GM18909 (cell line): Measurements from ENCODE around the gene FAM124A.

Experiments used
- ATAC-seq: cut with Tn5 transposase; IDR thresholded peaks from one replicate; pipeline ENCODE4 v1.9.1; 2021; ENCODE audit warnings: mild to moderate bottlenecking; ENCODE audit not compliant: unreplicated experiment, poor library complexity

Gene FAM124A

GRCh38 chr13:51329606-51330005, 107.4 kb downstream of the FAM124A start:
- ATAC-seq, result no peak

GRCh38 chr13:51330791-51331190, 108.6 kb downstream of the FAM124A start:
- no peak for ATAC-seq

- no peak for ATAC-seq
These were observed 109.2 kb downstream of the FAM124A start for GRCh38 chr13:51331354-51331861.

DNA sequence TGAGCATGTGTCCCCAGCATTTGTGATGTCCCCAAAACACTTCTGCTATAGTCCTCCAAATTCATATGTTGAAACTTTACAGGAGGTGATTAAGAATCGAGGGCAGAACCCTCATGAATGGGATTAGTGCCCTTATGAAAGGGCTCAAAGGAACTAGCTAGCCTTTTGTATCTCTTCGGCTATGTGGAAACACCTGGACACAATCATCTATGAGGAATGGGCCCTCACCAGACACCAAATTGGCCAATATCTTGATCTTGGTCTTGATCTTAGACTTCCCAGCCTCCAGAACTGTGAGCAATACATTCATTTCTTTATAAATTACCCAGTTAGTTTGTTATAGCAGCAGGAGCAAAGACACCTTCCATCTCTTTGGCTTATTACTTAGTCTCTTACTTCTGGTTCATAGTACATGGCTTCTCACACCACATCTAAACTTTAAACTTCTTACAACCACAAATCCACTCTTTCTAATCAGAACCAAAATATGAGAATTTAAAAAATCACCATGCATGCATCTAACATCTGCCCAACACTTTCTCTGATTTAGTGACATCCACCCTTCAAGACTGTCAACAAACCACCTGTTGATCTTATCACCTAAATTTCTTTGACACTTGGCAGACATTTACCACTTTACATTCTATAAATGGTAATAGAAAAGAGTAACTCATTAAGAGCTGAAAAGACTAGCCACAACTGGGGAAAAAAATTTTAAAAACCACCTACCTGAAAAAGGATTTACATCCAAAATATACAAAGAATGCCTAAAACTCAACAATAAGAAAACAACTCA, 110.6 kb downstream of the FAM124A start:
- ATAC-seq, result no peak

- no peak for ATAC-seq
These were observed 111.2 kb downstream of the FAM124A start for GRCh38 chr13:51333421-51333820.

DNA sequence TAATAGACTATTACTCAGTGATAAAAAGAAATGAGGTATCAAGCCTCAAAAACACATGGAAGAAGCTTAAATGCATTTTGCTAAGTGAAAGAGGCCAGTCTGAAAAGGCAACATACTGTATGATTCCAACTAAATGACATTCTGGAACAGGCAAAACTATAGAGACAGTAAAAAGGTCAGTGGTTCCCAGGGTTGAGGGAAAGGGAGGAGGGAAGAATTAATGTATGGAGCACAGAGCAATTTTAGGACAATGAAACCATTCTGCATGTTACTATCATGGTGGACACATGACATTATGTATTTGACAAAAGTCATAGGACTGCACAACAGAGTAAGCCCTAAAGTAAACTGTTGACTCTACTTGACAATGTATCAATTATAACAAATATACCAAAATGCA, 111.6 kb downstream of the FAM124A start:
- no peak for ATAC-seq
